Testis (tissue), 3 donors: ENCODE data around the gene TICRR. TPM values are rescaled to one million over a fixed set of nuclear protein-coding genes. Genes with fewer than 3 reads are reported as not detected.
"Not testable (repeated sequence)": the region's sequence is repeated elsewhere in the genome, so short reads cannot be mapped to it uniquely, and the experiment has no call there.

Experiments used
- DNase-seq: peaks from one replicate; pipeline ENCODE4 v3.0.0-alpha.2; 2019
- H3K27ac ChIP-seq, 2 donors: fragments of 200-600 bp; sonication (generic); one replicate each; pipeline ENCODE4 v1.5.1; 2019
- H3K27me3 ChIP-seq: fragments of 200-600 bp; sonication (generic); one replicate; pipeline ENCODE4 v1.5.1; 2019
- H3K36me3 ChIP-seq: fragments of 200-600 bp; sonication (generic); one replicate; pipeline ENCODE4 v1.5.1; 2017; ENCODE audit warnings: low read depth; ENCODE audit errors: missing control alignments
- H3K4me1 ChIP-seq: fragments of 200-600 bp; sonication (generic); one replicate; pipeline ENCODE4 v1.5.1; 2019
- H3K4me3 ChIP-seq, 2 donors: fragments of 200-600 bp; sonication (generic); one replicate each; pipeline ENCODE4 v1.5.1; 2017 to 2019
- H3K9me3 ChIP-seq: fragments of 200-600 bp; sonication (generic); one replicate; pipeline ENCODE4 v1.5.1; 2017
- CTCF ChIP-seq, 3 experiments: fragments of 450-650 bp in 2 of 3; fragments of 200-600 bp in 1 of 3; sonication (generic) in 1 of 3; IDR thresholded peaks; one replicate each; pipeline ENCODE4 v1.5.1; 2016 to 2019; ENCODE audit warnings: antibody characterized with exemption in 3 of 3, mild to moderate bottlenecking in 2 of 3, moderate library complexity in 1 of 3
- POLR2A ChIP-seq: fragments of 450-650 bp; IDR thresholded peaks from one replicate; pipeline ENCODE4 v1.6.1; 2017; ENCODE audit warnings: antibody characterized with exemption, mild to moderate bottlenecking, moderate library complexity
- WGBS, 2 donors: methylation state at CpG; one replicate each; pipeline ENCODE4 v1.1.5; 2018; 5-methylcytosine and 5-hydroxymethylcytosine counted together
- intact Hi-C: fragments of 100-400 bp; cut with DNase I; formaldehyde crosslinking; loops from one replicate; pipeline ENCODE4 v1.15.1; 2023; ENCODE audit warnings: low total_unique reads
- polyA plus RNA-seq: library from polyadenylated mRNA; stranded (reverse); fragments of 350-450 nt; fragmentation: Illumina TruSeq; extraction: RNeasy Lipid Tissue Mini Kit (QIAGEN cat#74804); gene quantifications from one replicate; pipeline ENCODE4 v1.2.3, GENCODE V29; 2014; ENCODE audit warnings: low read depth, low replicate concordance; ENCODE audit not compliant: insufficient read depth
- total RNA-seq, 2 donors: library from RNA; depleted of rRNA; stranded (reverse); fragments of >200 nt; gene quantifications; one replicate each; pipeline ENCODE4 v1.2.3, GENCODE V29; 2016

TICRR gene
- total and polyA plus RNA-seq, 3 donors from 2014 or later, result 3.0 to 8.4 (median 7.7) TPM

- Histone ChIP-seq H3K9me3 (no peaks in the 10 kb centered on the region), H3K4me1 (no peaks in the 10 kb centered on the region), H3K4me3 (no peak overlapping the region), H3K36me3 (no peaks in the 10 kb centered on the region), H3K27me3 (no peaks in the 10 kb centered on the region), H3K27ac (no peak overlapping the region)
- no peak for TF ChIP-seq POLR2A
- no peak for TF ChIP-seq CTCF (IDR thresholded peaks at IDR 0.05)
- WGBS, 2 donors, result 74 to 83% methylated on average over 3 of the region's 3 CpGs
- intact Hi-C loops, result no loop called here
- no peak for DNase-seq
Observed at GRCh38 chr15:89542369-89542768, 32.9 kb upstream of the TICRR start.

DNA sequence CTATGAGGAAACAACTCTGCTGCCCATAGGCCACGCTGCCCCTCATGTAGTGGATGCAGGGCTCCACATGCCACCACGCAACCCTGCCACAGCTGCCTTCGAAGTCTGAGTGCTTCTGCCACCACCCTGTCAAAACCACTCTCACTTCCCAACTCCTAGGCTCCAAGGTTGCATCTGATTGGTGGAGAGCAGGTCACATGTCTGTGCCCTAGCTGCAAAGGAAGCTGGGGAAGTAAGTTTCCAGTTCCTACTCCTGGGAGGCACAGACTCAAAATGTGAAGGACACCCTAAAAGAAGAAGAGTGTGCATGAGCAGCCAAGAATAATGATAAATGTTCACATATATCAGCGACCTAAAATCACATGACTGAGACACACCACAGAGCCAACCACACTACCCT, 31.9 kb upstream of the TICRR start:
- no peak for TF ChIP-seq CTCF (IDR thresholded peaks at IDR 0.05)
- TF ChIP-seq POLR2A, result no peak
- H3K4me3 ChIP-seq, result no peak overlapping the region
- intact Hi-C loops, result no loop called here
- H3K36me3 ChIP-seq, result no peaks in the 10 kb centered on the region
- no peak overlapping the region for H3K27ac ChIP-seq
- DNase-seq, result no peak
- WGBS, 2 donors, result 90% methylated on average over 4 of the region's 4 CpGs
- no peaks in the 10 kb centered on the region for H3K9me3 ChIP-seq
- H3K4me1 ChIP-seq, result no peaks in the 10 kb centered on the region
- H3K27me3 ChIP-seq, result no peaks in the 10 kb centered on the region

GRCh38 chr15:89549138-89549537, 26.1 kb upstream of the TICRR start:
- WGBS, 2 donors, result 75 to 92% methylated on average over 4 of the region's 4 CpGs
- intact Hi-C loops, H3K27me3 ChIP-seq, H3K36me3 ChIP-seq, H3K4me1 ChIP-seq, H3K9me3 ChIP-seq, H3K27ac ChIP-seq, DNase-seq, H3K4me3 ChIP-seq: not testable (repeated sequence)

DNA sequence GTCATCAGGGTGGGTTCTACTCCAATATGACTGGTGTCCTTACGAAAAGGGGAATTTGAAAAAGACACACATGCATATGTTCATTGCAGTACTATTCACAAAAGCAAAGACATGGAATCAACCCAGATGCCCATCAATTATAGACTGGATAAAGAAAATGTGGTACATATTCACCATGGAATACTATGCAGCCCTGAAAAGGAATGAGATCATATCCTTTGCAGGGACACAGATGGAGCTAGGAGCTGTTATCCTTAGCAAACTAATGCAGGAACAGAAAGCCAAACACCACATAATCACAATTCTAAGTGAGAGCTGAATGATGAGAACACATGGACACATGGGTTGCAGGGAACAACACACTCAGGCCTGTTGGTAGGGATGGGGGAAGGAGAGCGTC, 24.8 kb upstream of the TICRR start:
- Histone ChIP-seq H3K4me1 (no peaks in the 10 kb centered on the region), H3K4me3 (no peak overlapping the region)
- intact Hi-C loops, result no loop called here

GRCh38 chr15:89551550-89551949, 23.7 kb upstream of the TICRR start:
- Histone ChIP-seq H3K27me3 (no peaks in the 10 kb centered on the region), H3K9me3 (no peaks in the 10 kb centered on the region), H3K36me3 (no peaks in the 10 kb centered on the region), H3K4me1 (no peaks in the 10 kb centered on the region), H3K4me3 (no peak overlapping the region), H3K27ac (no peak overlapping the region)
- TF ChIP-seq CTCF (IDR thresholded peaks at IDR 0.05) (no peak), POLR2A (no peak)
- intact Hi-C loops, result no loop called here
- no peak for DNase-seq
- 76 to 89% methylated on average over 4 of the region's 4 CpGs for WGBS, 2 donors

More for the DNA sequence above, 24.8 kb upstream of the TICRR start:
- H3K9me3 ChIP-seq, result no peaks in the 10 kb centered on the region
- TF ChIP-seq POLR2A (no peak), CTCF (IDR thresholded peaks at IDR 0.05) (no peak)
- WGBS, 2 donors, result 45 to 53% methylated on average over 2 of the region's 2 CpGs
- DNase-seq, result no peak
- H3K27ac ChIP-seq, result no peak overlapping the region
- no peaks in the 10 kb centered on the region for H3K36me3 ChIP-seq
- H3K27me3 ChIP-seq, result no peaks in the 10 kb centered on the region
